Fibroblast of pulmonary artery (primary cell): ENCODE results near the gene HEXD.
"Not testable (repeated sequence)": the region's sequence is repeated elsewhere in the genome, so short reads cannot be mapped to it uniquely, and the experiment has no call there.

ENCODE experiments used
- DNase-seq: peaks from one replicate; pipeline ENCODE4 v3.0.0-alpha.2; 2010; ENCODE audit warnings: low read depth
- H3K4me3 ChIP-seq: replicated peaks from 2 replicates; pipeline ENCODE4 v1.5.1; 2011; ENCODE audit warnings: low read depth, mild to moderate bottlenecking, control low read depth, low read length, moderate library complexity
- CTCF ChIP-seq: IDR thresholded peaks from 2 replicates; pipeline ENCODE4 v1.5.1; 2011; ENCODE audit warnings: mild to moderate bottlenecking, control low read depth, low read length, inconsistent platforms; ENCODE audit errors: missing control alignments

HEXD gene

GRCh38 chr17:82418001-82418986 lies at the start of gene HEXD, which contains the start of gene OGFOD3:
HEXD (plus strand) TSS chr17:82418347; CDS start chr17:82419800, 1,453 bp downstream.
OGFOD3 (minus strand) TSS chr17:82418586; CDS start chr17:82418485, 101 bp downstream.
- peak; percentile 78 for DNase-seq
- no peak for TF ChIP-seq CTCF
- peak within 1 kb of the TSS; percentile 79 for H3K4me3 ChIP-seq

GRCh38 chr17:82369211-82369610 lies 48.9 kb upstream of the HEXD start:
- no peak for TF ChIP-seq CTCF
- DNase-seq = no peak
- H3K4me3 ChIP-seq = no peak overlapping the region

- DNase-seq = no peak
- peak overlapping the region; percentile 30 for H3K4me3 ChIP-seq
- TF ChIP-seq CTCF = no peak
Measured at GRCh38 chr17:82370471-82371332, 47.4 kb upstream of the HEXD start.

- no peak for DNase-seq
- no peak for TF ChIP-seq CTCF
- peak within 1 kb of the TSS; percentile 30 for H3K4me3 ChIP-seq
Measured at GRCh38 chr17:82371333-82372248, 46.6 kb upstream of the HEXD start, which contains the start of gene UTS2R. UTS2R (plus strand) TSS chr17:82371765; CDS start chr17:82374325, 2,560 bp downstream.

GRCh38 chr17:82372249-82373071 lies 45.7 kb upstream of the HEXD start:
- no peak for DNase-seq
- no peak for TF ChIP-seq CTCF
- no peak overlapping the region for H3K4me3 ChIP-seq

- H3K4me3 ChIP-seq, DNase-seq: not testable (repeated sequence)
Measured at GRCh38 chr17:82373072-82373452, 45.1 kb upstream of the HEXD start.
